Measurements from ENCODE around the gene TAPT1. TPM values are rescaled to one million over a fixed set of nuclear protein-coding genes. Genes with fewer than 3 reads are reported as not detected.

The TAPT1 gene
- total RNA-seq, 1 donor from 2014 or later: 35.0 TPM

GRCh38 chr4:16257611-16258010, 31.3 kb upstream of the TAPT1 start:
- POLR2A ChIA-PET: no interaction called here

DNA sequence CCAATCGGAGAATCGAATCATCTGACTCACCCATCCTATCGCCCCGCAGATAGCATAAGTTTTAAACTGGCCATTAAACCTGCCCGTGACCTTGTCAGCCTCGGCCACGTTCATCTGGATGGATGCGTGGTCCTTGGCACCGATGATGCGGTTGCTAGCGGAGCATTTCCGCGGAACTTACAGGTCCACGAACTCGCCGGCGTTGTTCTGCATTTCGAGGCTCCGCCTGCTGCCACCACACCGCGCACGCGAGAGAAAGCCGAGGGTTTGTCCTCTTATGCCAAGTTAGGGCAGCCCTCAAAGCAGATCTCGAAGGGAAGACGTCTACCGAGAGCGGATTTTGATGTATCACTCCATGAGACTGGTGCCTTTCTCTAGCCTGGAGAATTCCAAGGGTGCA, 30.1 kb upstream of the TAPT1 start:
- no peaks in the 10 kb centered on the region for H3K9me3 Mint-ChIP-seq
- DNase-seq: no peak
- POLR2A ChIA-PET: no interaction called here
- no peak for ATAC-seq (ENCODE audit: low read depth)
- peaks cover 42% of the 10 kb centered on the region for H3K36me3 Mint-ChIP-seq (ENCODE audit: low read depth)
- H3K4me1 Mint-ChIP-seq: peaks cover 15% of the 10 kb centered on the region
- intact Hi-C loops (cut with micrococcal nuclease): no loop called here
- TF ChIP-seq, protein P1, sequence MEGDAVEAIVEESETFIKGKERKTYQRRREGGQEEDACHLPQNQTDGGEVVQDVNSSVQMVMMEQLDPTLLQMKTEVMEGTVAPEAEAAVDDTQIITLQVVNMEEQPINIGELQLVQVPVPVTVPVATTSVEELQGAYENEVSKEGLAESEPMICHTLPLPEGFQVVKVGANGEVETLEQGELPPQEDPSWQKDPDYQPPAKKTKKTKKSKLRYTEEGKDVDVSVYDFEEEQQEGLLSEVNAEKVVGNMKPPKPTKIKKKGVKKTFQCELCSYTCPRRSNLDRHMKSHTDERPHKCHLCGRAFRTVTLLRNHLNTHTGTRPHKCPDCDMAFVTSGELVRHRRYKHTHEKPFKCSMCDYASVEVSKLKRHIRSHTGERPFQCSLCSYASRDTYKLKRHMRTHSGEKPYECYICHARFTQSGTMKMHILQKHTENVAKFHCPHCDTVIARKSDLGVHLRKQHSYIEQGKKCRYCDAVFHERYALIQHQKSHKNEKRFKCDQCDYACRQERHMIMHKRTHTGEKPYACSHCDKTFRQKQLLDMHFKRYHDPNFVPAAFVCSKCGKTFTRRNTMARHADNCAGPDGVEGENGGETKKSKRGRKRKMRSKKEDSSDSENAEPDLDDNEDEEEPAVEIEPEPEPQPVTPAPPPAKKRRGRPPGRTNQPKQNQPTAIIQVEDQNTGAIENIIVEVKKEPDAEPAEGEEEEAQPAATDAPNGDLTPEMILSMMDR (IDR thresholded peaks at IDR 0.05): no peak
- CTCF ChIA-PET: no interaction called here
- no peak overlapping the region for H3K4me3 Mint-ChIP-seq
- H3K27me3 Mint-ChIP-seq: no peaks in the 10 kb centered on the region
- H3K27ac Mint-ChIP-seq: no peak overlapping the region

More at GRCh38 chr4:16257611-16258010, 31.3 kb upstream of the TAPT1 start:
- TF ChIP-seq, protein P1 (IDR thresholded peaks at IDR 0.05): no peak
- Mint-ChIP-seq H3K9me3 (no peaks in the 10 kb centered on the region), H3K36me3 (ENCODE audit: low read depth) (peaks cover 37% of the 10 kb centered on the region), H3K27me3 (no peaks in the 10 kb centered on the region), H3K4me3 (no peak overlapping the region), H3K27ac (no peak overlapping the region), H3K4me1 (peaks cover 26% of the 10 kb centered on the region)
- no peak for ATAC-seq (ENCODE audit: low read depth)
- DNase-seq: no peak
- intact Hi-C loops (cut with micrococcal nuclease): no loop called here
- CTCF ChIA-PET: interaction anchor here (0.8 kb wide), 1 partner anchor 61 kb away, joined by 3 read pairs; no protein-coding TSS in a partner anchor

DNA sequence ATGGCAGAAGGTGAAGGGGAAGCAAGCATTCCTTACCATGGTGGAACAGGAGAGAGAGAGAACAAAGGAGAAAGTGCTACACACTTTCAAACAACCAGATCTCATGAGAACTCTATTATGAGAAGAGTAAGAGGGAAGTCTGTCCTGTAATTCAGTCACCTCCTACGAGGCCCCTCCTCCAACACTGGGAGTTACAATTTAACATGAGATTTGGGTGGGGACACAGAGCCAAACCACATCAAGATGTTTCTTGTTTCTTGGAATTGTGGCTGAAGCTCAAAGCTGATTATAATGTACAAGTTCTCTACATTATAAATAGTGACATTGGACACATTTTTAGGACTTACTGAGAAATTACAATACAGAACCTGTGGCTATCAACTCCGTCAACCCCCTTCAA, 29.5 kb upstream of the TAPT1 start:
- POLR2A ChIA-PET: no interaction called here
- TF ChIP-seq, protein P1 (IDR thresholded peaks at IDR 0.05): no peak
- Mint-ChIP-seq H3K27me3 (no peaks in the 10 kb centered on the region), H3K36me3 (ENCODE audit: low read depth) (peaks cover 42% of the 10 kb centered on the region), H3K27ac (no peak overlapping the region), H3K9me3 (no peaks in the 10 kb centered on the region), H3K4me3 (no peak overlapping the region), H3K4me1 (peaks cover 10% of the 10 kb centered on the region)
- DNase-seq (no peak), ATAC-seq (ENCODE audit: low read depth) (no peak)
- intact Hi-C loops (cut with micrococcal nuclease): no loop called here
- CTCF ChIA-PET: no interaction called here

DNA sequence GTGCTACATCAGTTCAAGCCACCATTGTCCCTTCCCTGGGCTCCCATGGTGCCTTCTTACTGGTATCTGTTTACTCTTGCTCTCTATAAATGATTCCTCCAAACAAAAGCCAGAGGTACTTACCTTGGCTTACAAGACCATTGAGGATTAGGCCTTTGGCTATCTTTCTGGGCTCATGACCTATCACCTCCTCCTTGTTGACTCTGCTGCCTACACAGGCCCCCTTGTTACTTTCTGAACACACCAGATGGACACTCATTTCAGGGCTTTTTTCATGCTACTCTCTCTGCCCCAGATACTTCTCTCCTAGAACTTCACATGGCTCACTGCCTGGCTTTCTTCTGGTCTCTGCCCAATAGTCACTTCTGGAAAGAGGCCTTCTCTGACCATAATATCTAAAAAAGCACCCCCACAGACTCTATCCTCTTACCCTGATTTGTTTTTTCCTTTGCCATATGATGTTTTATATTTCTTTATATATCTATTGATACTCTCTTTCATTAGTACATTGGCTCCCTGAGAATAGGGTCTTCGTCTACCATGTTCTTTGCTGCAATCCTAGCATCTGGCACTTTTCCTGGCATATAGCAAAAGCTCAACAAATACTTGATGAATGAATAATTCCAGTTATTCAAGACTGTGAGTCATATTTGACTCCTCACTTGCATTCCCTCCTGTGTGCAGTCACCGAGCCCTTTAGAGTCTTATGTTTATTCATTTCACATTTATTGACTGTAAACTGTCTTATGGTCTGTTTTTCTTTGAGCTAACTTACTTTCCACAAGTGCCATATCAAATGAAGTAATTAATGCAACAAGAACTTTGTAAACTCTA, 27.1 kb upstream of the TAPT1 start:
- Mint-ChIP-seq H3K36me3 (ENCODE audit: low read depth) (peaks cover 43% of the 10 kb centered on the region), H3K4me3 (no peak overlapping the region), H3K4me1 (no peaks in the 10 kb centered on the region), H3K27ac (no peak overlapping the region), H3K9me3 (no peaks in the 10 kb centered on the region), H3K27me3 (no peaks in the 10 kb centered on the region)
- CTCF ChIA-PET: no interaction called here
- POLR2A ChIA-PET: no interaction called here
- ATAC-seq (ENCODE audit: low read depth) (no peak), DNase-seq (no peak)
- TF ChIP-seq, protein P1 (IDR thresholded peaks at IDR 0.05): no peak
- intact Hi-C loops (cut with micrococcal nuclease): no loop called here

- no peak for DNase-seq
- ChIA-PET POLR2A (interaction anchor here (1.4 kb wide), 1 partner anchor 24 kb away, joined by 3 read pairs; no protein-coding TSS in a partner anchor), CTCF (interaction anchor here (0.7 to 0.9 kb wide), 2 partner anchors 14 to 370 kb away, joined by 3 to 5 read pairs; no protein-coding TSS in a partner anchor)
- no peak overlapping the region for H3K27ac Mint-ChIP-seq
- no peaks in the 10 kb centered on the region for H3K4me1 Mint-ChIP-seq
- no peak overlapping the region for H3K4me3 Mint-ChIP-seq
- peaks cover 43% of the 10 kb centered on the region for H3K36me3 Mint-ChIP-seq (ENCODE audit: low read depth)
- intact Hi-C loops (cut with micrococcal nuclease): no loop called here
- no peaks in the 10 kb centered on the region for H3K9me3 Mint-ChIP-seq
- TF ChIP-seq, protein P1 (IDR thresholded peaks at IDR 0.05): no peak
- H3K27me3 Mint-ChIP-seq: no peaks in the 10 kb centered on the region
- ATAC-seq (ENCODE audit: low read depth): no peak
Measured at GRCh38 chr4:16250661-16251365, 24.5 kb upstream of the TAPT1 start.
